Measurements from ENCODE around the gene HOXD8. TPM values are rescaled to one million over a fixed set of nuclear protein-coding genes. Genes with fewer than 3 reads are reported as not detected.
A peak's percentile ranks its signal among the peaks of the same experiment; 100 is the strongest.

HOXD8 gene
- total and polyA plus RNA-seq, 9 of the 15 experiments (the other 6 are each of a cell fraction or from before 2014, with no cell fraction given): 0.04 to 0.15 TPM; not detected in 7

GRCh38 chr2:176130147-176130956, 847 bp downstream of the HOXD8 start (continued):
- TF ChIP-seq ARID2 (IDR thresholded peaks at IDR 0.05) (no peak), BHLHE40 (IDR thresholded peaks at IDR 0.05; ENCODE audit: low read length) (0 out of 2 replicates have a peak, but pooled peaks have one; percentile 3), SMAD4 (CRISPR knock-in tag; conservative IDR thresholded peaks at IDR 0.05) (0 out of 2 replicates have a peak, but pooled peaks have one; percentile 58), EGR1 (conservative IDR thresholded peaks at IDR 0.05) (peak; percentile 75), PHF8 (IDR thresholded peaks at IDR 0.05; ENCODE audit: borderline replicate concordance, low read length) (peak; percentile 20; the same call in 1 of the 2 replicates), NRF1 (conservative IDR thresholded peaks at IDR 0.05 in 1 of 2, IDR thresholded peaks at IDR 0.05 in 1 of 2) (peak; percentile 86 to 87)
- TF ChIP-seq, protein P1, sequence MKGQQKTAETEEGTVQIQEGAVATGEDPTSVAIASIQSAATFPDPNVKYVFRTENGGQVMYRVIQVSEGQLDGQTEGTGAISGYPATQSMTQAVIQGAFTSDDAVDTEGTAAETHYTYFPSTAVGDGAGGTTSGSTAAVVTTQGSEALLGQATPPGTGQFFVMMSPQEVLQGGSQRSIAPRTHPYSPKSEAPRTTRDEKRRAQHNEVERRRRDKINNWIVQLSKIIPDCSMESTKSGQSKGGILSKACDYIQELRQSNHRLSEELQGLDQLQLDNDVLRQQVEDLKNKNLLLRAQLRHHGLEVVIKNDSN (CRISPR knock-in tag; IDR thresholded peaks at IDR 0.05): no peak
- TF ChIP-seq, protein P2, sequence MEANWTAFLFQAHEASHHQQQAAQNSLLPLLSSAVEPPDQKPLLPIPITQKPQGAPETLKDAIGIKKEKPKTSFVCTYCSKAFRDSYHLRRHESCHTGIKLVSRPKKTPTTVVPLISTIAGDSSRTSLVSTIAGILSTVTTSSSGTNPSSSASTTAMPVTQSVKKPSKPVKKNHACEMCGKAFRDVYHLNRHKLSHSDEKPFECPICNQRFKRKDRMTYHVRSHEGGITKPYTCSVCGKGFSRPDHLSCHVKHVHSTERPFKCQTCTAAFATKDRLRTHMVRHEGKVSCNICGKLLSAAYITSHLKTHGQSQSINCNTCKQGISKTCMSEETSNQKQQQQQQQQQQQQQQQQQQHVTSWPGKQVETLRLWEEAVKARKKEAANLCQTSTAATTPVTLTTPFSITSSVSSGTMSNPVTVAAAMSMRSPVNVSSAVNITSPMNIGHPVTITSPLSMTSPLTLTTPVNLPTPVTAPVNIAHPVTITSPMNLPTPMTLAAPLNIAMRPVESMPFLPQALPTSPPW (CRISPR knock-in tag; IDR thresholded peaks at IDR 0.05): peak; percentile 67
- TF ChIP-seq, protein P3, sequence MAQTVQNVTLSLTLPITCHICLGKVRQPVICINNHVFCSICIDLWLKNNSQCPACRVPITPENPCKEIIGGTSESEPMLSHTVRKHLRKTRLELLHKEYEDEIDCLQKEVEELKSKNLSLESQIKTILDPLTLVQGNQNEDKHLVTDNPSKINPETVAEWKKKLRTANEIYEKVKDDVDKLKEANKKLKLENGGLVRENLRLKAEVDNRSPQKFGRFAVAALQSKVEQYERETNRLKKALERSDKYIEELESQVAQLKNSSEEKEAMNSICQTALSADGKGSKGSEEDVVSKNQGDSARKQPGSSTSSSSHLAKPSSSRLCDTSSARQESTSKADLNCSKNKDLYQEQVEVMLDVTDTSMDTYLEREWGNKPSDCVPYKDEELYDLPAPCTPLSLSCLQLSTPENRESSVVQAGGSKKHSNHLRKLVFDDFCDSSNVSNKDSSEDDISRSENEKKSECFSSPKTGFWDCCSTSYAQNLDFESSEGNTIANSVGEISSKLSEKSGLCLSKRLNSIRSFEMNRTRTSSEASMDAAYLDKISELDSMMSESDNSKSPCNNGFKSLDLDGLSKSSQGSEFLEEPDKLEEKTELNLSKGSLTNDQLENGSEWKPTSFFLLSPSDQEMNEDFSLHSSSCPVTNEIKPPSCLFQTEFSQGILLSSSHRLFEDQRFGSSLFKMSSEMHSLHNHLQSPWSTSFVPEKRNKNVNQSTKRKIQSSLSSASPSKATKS (CRISPR knock-in tag; IDR thresholded peaks at IDR 0.05): no peak

Data from K562 (cell line).